GM12865 (cell line): Measurements from ENCODE around the gene EHMT2.
"Not testable (repeated sequence)": the region's sequence is repeated elsewhere in the genome, so short reads cannot be mapped to it uniquely, and the experiment has no call there.

Experiments
- DNase-seq: peaks from one replicate; pipeline ENCODE4 v3.0.0; 2010; ENCODE audit warnings: low read depth
- H3K4me3 ChIP-seq: 2 replicates; pipeline ENCODE4 v1.5.1; 2011; ENCODE audit warnings: mild to moderate bottlenecking, low read depth, low read length, control low read depth
- CTCF ChIP-seq: IDR thresholded peaks from 2 replicates; pipeline ENCODE4 v1.5.1; 2011; ENCODE audit warnings: low read length, control low read depth, low read depth, inconsistent platforms; ENCODE audit not compliant: insufficient read depth; ENCODE audit errors: missing control alignments

EHMT2 gene

GRCh38 chr6:31871046-31871659 is 26.3 kb downstream of the EHMT2 start:
- no peak overlapping the region for H3K4me3 ChIP-seq
- no peak for TF ChIP-seq CTCF
- DNase-seq = no peak

- TF ChIP-seq CTCF = no peak
- DNase-seq = no peak
- H3K4me3 ChIP-seq = no peak overlapping the region
These were observed 27.0 kb downstream of the EHMT2 start for GRCh38 chr6:31870385-31870921.

GRCh38 chr6:31869343-31869742 is 28.2 kb downstream of the EHMT2 start:
- DNase-seq = no peak
- no peak overlapping the region for H3K4me3 ChIP-seq
- no peak for TF ChIP-seq CTCF

GRCh38 chr6:31868658-31868971 is 28.9 kb downstream of the EHMT2 start:
- H3K4me3 ChIP-seq, DNase-seq: not testable (repeated sequence)

GRCh38 chr6:31865205-31866118 is 32.0 kb downstream of the EHMT2 start:
- no peak for DNase-seq
- no peak for TF ChIP-seq CTCF
- no peak overlapping the region for H3K4me3 ChIP-seq

- H3K4me3 ChIP-seq = no peak overlapping the region
- TF ChIP-seq CTCF = no peak
- no peak for DNase-seq
These were observed 32.7 kb downstream of the EHMT2 start for GRCh38 chr6:31864818-31865204.

GRCh38 chr6:31864123-31864562 is 33.4 kb downstream of the EHMT2 start:
- peak overlapping the region; percentile 80 for H3K4me3 ChIP-seq
- not testable (repeated sequence) for DNase-seq
